ENCODE measurements around the gene SLC38A11. TPM values are rescaled to one million over a fixed set of nuclear protein-coding genes. Genes with fewer than 3 reads are reported as not detected.

The SLC38A11 gene
- total and polyA plus RNA-seq, 2 experiments from 2014 or later: not detected

DNA sequence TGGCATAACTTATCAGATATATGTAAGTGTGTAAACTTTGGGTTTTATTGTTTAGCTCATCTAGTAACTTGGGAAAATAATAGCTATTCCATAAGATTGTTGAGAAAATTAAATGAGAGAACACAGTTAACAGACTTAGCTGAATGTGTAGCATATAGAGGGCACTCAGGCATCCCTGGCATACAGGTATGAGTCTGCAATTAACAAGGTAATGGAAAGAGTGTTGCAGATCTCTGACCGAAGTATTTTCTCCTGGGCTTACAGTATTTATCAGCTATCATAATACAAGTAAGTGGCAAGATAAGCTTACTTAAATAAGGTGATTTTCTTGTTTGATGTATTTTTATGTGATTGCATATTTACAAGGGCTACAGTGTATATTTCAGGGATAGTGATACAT, 105.8 kb downstream of the SLC38A11 start:
- no peaks in the 10 kb centered on the region for H3F3A ChIP-seq (replicated peaks; ENCODE audit: low read depth)
- no peaks in the 10 kb centered on the region for H3K4me1 Mint-ChIP-seq

DNA sequence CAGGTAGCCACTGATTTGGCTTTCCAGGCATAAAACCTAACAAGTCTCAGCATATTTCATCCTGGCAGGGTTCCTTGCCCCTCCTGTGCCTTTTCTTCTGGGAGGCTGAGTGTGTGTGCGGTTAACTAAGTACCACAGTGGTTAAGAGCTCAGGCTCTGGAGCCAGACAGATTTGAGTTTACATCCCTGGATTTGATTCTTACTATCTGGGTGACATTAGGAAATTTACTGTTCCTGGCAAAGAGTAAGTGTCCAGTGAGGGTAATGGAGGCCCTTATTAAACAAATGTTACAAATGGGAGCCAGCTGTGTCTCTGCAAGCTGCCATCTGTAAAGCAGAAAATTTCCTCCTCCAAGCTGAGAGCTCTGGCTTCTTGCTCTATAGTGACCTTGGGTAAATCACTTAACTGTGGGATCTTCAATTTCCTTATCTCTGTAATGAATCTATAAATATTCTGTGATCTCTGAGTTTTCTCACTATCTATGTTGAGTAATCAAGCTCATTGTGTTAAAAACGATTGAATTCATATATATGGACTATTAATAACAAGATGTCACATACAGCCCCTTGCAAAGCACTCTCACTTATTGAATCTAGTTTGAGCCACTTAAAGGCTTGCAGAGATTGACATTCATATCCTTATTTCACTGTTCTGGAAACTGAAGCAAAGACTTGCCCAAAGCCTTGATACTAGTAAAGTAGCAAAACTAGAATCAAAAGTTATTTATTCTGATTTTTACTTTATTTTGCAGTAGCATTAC, 107.2 kb downstream of the SLC38A11 start:
- H3K4me3 ChIP-seq: no peak overlapping the region
- H3K79me2 ChIP-seq (replicated peaks; ENCODE audit: insufficient read depth): no peaks in the 10 kb centered on the region
- peaks cover 8% of the 10 kb centered on the region for H3K4me1 ChIP-seq (ENCODE audit: insufficient read depth)
- no peaks in the 10 kb centered on the region for H3F3A ChIP-seq (replicated peaks; ENCODE audit: low read depth)
- H3K4me1 Mint-ChIP-seq: peaks cover 3% of the 10 kb centered on the region; the same call in 2 of the 3 replicates
- no peaks in the 10 kb centered on the region for H3K9me3 Mint-ChIP-seq
- DNase-seq (ENCODE audit: low spot score) (no peak), ATAC-seq (no peak)
- H3K27ac Mint-ChIP-seq: no peak overlapping the region
- H2AFZ ChIP-seq: no peak overlapping the region; the same call in 1 of the 2 replicates
- no peaks in the 10 kb centered on the region for H3K9me2 ChIP-seq (ENCODE audit: insufficient read depth)
- H3K4me3 Mint-ChIP-seq: no peak overlapping the region
- no peaks in the 10 kb centered on the region for H4K20me1 ChIP-seq (replicated peaks; ENCODE audit: insufficient read depth)
- H3K36me3 ChIP-seq (ENCODE audit: insufficient read depth): no peaks in the 10 kb centered on the region
- H3K4me2 ChIP-seq: no peak overlapping the region
- H3K36me3 Mint-ChIP-seq (ENCODE audit: low read depth): no peaks in the 10 kb centered on the region
- TF ChIP-seq ZNF331 (CRISPR knock-in tag; IDR thresholded peaks at IDR 0.05; ENCODE audit: low read depth) (no peak), CREB1 (CRISPR knock-in tag; IDR thresholded peaks at IDR 0.05; ENCODE audit: low read depth) (no peak), POLR2AphosphoS5 (IDR thresholded peaks at IDR 0.05; ENCODE audit: low read depth) (no peak)
- TF ChIP-seq, protein P1, sequence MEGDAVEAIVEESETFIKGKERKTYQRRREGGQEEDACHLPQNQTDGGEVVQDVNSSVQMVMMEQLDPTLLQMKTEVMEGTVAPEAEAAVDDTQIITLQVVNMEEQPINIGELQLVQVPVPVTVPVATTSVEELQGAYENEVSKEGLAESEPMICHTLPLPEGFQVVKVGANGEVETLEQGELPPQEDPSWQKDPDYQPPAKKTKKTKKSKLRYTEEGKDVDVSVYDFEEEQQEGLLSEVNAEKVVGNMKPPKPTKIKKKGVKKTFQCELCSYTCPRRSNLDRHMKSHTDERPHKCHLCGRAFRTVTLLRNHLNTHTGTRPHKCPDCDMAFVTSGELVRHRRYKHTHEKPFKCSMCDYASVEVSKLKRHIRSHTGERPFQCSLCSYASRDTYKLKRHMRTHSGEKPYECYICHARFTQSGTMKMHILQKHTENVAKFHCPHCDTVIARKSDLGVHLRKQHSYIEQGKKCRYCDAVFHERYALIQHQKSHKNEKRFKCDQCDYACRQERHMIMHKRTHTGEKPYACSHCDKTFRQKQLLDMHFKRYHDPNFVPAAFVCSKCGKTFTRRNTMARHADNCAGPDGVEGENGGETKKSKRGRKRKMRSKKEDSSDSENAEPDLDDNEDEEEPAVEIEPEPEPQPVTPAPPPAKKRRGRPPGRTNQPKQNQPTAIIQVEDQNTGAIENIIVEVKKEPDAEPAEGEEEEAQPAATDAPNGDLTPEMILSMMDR (conservative IDR thresholded peaks at IDR 0.05; ENCODE audit: low read depth in 2 of 2): no peak
- H3K27ac ChIP-seq (ENCODE audit: low read depth): no peak overlapping the region
- H3K27me3 Mint-ChIP-seq (ENCODE audit: insufficient read depth, low read depth, poor library complexity): no peaks in the 10 kb centered on the region
- no peaks in the 10 kb centered on the region for H3K27me3 ChIP-seq (ENCODE audit: insufficient read depth)

More for the DNA sequence above, 105.8 kb downstream of the SLC38A11 start:
- Mint-ChIP-seq H3K4me3 (no peak overlapping the region), H3K9me3 (no peaks in the 10 kb centered on the region), H3K27me3 (ENCODE audit: insufficient read depth, low read depth, poor library complexity) (no peaks in the 10 kb centered on the region), H3K36me3 (ENCODE audit: low read depth) (no peaks in the 10 kb centered on the region), H3K27ac (no peak overlapping the region; the same call in 1 of the 2 replicates)
- H3K4me3 ChIP-seq: no peak overlapping the region
- no peak overlapping the region for H2AFZ ChIP-seq
- H3K27me3 ChIP-seq (ENCODE audit: insufficient read depth): no peaks in the 10 kb centered on the region
- no peak overlapping the region for H3K4me2 ChIP-seq
- no peaks in the 10 kb centered on the region for H3K4me1 ChIP-seq (ENCODE audit: insufficient read depth)
- no peaks in the 10 kb centered on the region for H3K79me2 ChIP-seq (replicated peaks; ENCODE audit: insufficient read depth)
- H3K9me2 ChIP-seq (ENCODE audit: insufficient read depth): no peaks in the 10 kb centered on the region
- H3K27ac ChIP-seq (ENCODE audit: low read depth): no peak overlapping the region
- ATAC-seq: no peak
- no peak for DNase-seq (ENCODE audit: low spot score)
- no peaks in the 10 kb centered on the region for H3K36me3 ChIP-seq (ENCODE audit: insufficient read depth)
- TF ChIP-seq EZH2phosphoT487 (IDR thresholded peaks at IDR 0.05; ENCODE audit: unreplicated experiment) (no peak), ZNF114 (CRISPR knock-in tag; IDR thresholded peaks at IDR 0.05) (no peak), POLR2AphosphoS5 (IDR thresholded peaks at IDR 0.05; ENCODE audit: low read depth) (no peak), EZH2 (IDR thresholded peaks at IDR 0.05; ENCODE audit: low read depth, unreplicated experiment) (no peak), NANOG (IDR thresholded peaks at IDR 0.05; ENCODE audit: borderline replicate concordance) (no peak), CREB1 (CRISPR knock-in tag; IDR thresholded peaks at IDR 0.05; ENCODE audit: low read depth) (no peak)
- TF ChIP-seq, protein P1 (conservative IDR thresholded peaks at IDR 0.05; ENCODE audit: low read depth in 2 of 2): no peak
- TF ChIP-seq, protein P2, sequence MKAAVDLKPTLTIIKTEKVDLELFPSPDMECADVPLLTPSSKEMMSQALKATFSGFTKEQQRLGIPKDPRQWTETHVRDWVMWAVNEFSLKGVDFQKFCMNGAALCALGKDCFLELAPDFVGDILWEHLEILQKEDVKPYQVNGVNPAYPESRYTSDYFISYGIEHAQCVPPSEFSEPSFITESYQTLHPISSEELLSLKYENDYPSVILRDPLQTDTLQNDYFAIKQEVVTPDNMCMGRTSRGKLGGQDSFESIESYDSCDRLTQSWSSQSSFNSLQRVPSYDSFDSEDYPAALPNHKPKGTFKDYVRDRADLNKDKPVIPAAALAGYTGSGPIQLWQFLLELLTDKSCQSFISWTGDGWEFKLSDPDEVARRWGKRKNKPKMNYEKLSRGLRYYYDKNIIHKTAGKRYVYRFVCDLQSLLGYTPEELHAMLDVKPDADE (IDR thresholded peaks at IDR 0.05): no peak
- H4K20me1 ChIP-seq (replicated peaks; ENCODE audit: insufficient read depth): no peaks in the 10 kb centered on the region

Data from GM23338 (cell line).